MM.1S (cell line): ENCODE data around the gene FSIP1.

Experiments
- EZH2 ChIP-seq: fragments of 300-600 bp; sonication (generic); optimal IDR thresholded peaks from 2 replicates; pipeline ENCODE3; 2017; ENCODE audit warnings: low read depth, mild to moderate bottlenecking, antibody characterized with exemption, low read length, mixed read lengths
- TF ChIP-seq, protein P1 (sequence below): fragments of 300-600 bp; sonication (generic); IDR thresholded peaks from 2 replicates; pipeline ENCODE4 v1.5.1; 2016; ENCODE audit warnings: antibody characterized with exemption, low read length, mixed read lengths

DNA sequence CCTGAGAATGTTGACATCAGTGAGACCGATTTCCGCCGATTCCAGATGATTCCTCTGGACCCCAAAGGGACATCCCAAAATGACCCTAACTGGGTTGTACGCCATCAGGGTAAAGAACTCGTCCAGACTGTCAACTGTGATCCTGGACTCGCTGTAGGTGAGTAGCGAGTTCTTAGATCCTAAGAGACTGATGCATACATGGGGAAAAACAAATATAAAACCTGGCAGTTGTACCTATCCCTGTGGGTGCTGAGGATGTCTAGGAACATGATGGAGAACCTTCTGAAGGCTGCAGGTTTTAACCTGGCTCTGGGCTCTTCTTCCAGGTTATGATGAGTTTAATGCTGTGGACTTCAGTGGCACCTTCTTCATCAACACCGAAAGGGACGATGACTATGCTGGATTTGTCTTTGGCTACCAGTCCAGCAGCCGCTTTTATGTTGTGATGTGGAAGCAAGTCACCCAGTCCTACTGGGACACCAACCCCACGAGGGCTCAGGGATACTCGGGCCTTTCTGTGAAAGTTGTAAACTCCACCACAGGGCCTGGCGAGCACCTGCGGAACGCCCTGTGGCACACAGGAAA lies 189.5 kb downstream of the FSIP1 start:
- TF ChIP-seq, protein P1, sequence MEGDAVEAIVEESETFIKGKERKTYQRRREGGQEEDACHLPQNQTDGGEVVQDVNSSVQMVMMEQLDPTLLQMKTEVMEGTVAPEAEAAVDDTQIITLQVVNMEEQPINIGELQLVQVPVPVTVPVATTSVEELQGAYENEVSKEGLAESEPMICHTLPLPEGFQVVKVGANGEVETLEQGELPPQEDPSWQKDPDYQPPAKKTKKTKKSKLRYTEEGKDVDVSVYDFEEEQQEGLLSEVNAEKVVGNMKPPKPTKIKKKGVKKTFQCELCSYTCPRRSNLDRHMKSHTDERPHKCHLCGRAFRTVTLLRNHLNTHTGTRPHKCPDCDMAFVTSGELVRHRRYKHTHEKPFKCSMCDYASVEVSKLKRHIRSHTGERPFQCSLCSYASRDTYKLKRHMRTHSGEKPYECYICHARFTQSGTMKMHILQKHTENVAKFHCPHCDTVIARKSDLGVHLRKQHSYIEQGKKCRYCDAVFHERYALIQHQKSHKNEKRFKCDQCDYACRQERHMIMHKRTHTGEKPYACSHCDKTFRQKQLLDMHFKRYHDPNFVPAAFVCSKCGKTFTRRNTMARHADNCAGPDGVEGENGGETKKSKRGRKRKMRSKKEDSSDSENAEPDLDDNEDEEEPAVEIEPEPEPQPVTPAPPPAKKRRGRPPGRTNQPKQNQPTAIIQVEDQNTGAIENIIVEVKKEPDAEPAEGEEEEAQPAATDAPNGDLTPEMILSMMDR: no peak
- TF ChIP-seq EZH2: no peak
